GM19351 (cell line): ENCODE data around the gene ABL1.
"Not testable (repeated sequence)": the region's sequence is repeated elsewhere in the genome, so short reads cannot be mapped to it uniquely, and the experiment has no call there.

Experiments used
- ATAC-seq: cut with Tn5 transposase; IDR thresholded peaks from one replicate; pipeline ENCODE4 v1.9.1; 2021; ENCODE audit warnings: mild to moderate bottlenecking, moderate library complexity; ENCODE audit not compliant: unreplicated experiment

The ABL1 gene

DNA sequence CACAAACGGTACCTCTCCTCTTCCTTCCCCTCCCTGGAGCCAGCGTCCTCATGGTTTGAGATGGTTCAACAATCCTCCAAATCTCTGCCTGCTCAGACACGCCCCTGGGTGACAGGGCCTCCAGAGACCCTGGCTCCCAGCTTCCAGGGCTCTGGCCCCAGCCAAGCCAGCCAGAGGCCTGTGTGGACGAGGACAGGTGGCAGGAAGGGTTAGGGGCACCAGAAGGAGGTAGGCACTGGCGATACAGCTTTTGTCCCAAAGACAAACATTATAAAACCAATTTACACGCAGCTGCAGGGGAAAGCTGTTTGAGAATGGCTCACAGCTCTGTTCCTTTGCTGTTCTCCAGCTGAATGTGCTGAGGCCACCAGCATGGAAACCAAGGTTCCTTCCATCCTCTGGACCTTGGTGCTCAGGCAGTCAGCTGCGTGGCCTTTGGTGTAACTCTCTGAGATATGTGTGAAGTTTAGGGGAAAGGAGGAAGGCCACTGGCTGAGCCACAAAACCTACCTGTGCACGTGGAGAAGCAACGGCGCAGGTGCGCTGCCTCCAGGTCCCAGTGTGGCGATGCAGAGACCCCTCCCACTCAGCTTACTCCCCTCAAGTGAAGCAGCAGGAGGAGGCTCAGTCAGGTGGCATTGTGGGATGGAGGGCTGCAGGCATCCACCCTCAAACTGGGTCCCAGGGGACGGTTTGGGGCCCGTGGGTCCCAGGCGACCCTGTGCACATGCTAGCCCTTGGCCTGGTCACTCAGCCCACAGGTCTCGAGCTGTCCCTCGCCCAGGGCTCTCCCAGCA is 65.8 kb downstream of the ABL1 start:
- no peak for ATAC-seq

DNA sequence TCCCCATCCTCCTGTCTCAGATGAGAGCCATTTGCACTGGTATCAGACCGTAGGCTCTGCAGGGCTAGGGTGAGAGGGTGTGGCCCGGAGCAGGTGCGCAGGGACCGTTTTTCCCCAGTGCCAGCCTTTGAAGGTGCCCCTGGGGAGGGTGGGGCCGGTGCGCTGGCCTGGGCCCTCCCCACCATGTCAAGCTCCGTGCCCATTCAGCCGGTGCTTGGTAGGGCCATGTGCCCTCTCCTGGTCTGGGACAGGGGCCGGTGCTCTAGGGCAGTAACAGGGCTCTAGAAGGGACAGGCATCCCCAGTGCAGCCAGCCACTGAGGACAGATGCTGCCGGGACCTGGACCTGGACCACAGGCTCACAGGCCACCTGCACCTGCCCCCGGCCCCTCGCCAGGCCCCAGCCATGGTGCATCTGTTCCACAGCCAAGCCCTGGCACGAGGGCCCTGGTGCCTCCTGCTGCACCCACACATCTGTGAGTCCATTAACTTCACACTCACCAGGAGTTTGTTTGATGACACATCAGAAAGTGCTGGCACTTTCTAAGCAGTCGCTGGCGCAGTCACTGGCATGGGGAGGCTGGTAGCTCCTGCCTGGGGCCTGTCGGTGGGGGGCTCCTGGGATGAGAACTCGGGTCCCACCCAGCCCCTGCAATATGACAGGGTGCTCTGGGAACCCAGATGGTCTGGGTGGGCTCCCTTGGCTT is 66.6 kb downstream of the ABL1 start:
- ATAC-seq, result no peak

DNA sequence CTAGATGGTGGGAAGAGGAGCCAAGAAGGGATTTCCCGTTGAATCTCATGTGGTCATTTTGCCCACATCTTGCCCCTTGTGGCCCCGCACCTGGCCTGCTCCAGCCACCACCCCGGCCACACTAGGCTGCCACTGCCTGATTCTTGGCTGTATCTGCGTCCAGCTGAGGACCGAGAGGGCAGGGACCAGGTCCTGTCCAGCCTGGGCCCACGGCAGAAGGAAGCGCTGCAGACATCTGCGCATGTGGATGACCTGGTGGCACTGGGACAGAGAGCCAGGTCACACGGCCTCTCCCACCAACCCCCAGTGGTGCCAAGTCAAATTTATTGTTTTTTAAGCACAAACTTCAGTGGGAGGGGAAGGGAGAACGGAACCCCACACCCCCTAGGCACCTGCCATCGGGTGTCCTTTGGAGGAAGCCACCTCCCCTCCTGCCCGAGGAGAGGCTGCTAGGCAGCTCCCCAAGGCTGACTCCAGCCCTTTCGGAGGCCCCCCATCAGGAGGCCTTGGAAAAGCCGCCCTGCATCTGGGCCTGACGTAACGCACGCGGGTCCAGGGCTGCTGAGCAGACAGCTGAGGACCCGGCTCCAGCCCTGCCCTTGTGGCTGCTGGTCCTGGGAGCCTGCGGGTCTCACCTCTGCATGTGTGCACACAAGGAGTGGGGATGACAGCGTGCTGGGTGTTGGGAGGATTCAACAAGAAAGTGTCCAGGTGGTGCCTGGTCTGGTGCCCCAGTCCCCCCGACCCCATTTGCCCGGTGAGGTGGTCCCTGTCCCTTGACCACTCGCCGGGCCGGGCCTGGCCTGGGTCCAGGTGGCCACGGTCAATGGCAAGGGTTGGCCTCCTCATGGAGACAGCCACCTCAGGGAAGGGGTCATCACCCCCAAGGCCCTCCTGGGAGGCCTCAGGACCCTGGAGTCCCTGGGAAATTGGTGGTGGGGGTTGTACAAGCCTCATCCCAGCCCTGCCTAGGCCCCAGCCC is 67.4 kb downstream of the ABL1 start:
- ATAC-seq, result no peak

DNA sequence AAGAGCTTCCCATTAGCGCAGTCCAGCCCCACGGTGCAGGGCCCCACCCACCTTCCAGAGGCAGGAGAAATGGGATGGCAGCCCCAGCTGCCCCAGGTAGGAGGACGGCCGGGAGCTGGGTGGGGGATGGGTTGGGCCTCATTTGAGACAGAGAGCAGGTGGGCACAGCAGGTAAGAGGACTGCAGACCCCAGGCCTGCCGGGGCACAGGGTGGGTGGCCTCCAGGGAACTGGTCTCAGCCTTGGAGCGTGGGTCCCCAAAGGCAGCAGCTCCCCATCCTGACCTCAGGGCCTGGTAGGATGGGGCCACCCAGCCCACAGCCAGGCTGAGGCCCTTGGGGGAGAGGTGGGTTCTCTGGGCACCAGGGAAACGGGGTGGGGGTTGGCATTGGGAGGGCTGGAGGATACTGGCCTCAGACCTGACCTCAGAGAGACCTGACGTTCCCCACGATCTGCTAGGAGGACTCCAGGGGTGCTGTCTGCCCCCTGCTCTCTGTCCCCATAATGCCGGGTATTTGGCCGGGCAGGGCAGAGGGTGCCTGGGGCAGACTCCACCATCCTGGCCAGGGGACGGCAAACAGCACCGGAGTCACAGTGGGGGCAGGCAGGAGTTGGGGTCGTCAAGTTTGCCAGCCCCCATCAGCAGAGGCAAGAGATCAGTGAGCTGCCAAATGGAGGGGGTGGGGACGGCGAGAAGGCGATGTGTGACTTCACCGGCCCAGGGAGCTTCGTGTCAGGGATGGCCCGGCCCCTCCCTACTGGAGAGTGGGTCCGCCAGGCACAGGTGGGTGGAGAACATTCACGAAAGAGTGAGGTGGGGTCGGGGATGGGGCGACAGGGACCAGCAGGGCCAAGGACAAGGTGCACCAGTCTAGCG is 68.4 kb downstream of the ABL1 start:
- no peak for ATAC-seq

DNA sequence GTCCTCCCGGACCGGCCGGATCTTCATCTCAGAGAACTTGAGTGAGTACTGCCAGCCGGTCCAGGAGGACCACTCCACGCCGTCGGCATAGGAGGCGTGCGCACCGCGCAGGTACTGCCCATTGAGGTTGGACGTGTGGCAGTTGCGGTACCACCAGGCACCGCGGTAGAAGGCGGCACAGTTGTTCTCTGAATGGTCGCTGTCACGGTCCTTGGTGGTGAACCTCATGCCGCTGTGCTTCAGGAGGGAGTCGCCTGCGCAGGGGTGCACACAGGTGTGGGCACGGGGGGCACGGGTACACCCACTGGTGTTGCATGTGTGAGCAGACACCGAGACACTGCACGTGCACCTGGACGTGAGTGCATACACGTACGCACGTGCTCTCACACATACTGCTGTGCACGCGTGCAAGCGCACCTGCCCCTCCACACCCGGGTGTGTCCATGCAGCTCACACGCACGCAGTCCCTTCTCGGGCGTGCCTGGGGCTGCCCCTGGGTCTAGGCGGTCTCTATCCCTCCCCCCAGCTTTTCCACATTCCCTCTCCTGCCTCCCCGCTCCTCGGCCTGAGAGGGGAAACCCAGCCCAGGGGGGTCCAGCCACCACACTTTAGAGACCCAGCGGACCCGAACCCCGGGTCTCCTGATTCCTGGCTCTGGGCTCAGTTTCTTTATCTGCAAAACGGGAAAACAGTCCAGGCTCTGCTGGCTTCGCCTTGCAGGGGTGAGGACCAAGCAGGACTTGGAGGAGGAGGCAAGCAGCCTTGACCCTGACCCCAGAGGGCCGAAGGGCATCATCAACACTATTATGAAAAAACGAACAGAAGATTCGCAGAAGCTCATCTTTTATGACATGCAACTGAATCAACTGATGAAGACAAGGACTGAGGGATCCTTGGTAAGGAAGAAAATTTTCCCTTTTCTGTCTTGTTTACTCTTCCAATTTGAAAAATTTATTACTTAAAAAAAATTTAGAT is 69.3 kb downstream of the ABL1 start:
- ATAC-seq, result no peak

DNA sequence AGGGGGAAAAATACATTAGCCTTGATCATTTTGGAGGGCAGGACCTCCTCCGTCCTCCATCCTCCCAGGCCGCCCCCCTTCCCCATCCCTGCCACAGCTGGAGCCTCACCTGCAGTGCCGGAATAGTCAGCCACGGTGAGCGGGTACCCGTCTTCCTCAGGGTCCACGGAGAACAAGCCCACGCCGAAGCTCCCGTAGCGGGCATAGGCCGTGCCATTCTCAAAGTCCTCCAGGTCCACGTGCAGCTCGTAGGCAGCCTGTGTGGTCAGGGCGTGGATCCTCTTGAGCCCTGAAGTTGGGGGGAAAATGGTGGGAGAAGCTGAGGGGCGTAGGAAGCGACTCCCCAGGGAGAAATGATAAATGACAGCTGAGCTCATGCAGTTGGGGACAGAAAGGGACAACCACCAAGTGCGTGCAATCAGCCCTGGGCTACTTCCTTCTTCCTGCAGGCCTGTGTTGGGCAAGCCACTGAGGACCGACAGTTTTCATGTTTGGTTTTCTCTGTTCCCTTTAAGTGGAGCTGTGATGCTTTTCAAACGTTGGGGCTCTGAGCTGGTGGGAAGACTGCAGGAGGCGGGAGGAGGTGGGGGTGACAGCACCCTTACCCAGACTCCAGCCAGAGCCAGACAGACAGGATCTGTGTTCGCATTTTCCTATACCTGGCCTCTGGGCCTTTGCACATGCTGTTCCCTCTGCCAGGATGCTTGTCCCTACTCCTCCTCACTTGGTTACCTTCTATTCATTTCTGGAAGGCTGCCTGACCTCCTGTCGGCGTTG is 70.3 kb downstream of the ABL1 start:
- ATAC-seq, result no peak

DNA sequence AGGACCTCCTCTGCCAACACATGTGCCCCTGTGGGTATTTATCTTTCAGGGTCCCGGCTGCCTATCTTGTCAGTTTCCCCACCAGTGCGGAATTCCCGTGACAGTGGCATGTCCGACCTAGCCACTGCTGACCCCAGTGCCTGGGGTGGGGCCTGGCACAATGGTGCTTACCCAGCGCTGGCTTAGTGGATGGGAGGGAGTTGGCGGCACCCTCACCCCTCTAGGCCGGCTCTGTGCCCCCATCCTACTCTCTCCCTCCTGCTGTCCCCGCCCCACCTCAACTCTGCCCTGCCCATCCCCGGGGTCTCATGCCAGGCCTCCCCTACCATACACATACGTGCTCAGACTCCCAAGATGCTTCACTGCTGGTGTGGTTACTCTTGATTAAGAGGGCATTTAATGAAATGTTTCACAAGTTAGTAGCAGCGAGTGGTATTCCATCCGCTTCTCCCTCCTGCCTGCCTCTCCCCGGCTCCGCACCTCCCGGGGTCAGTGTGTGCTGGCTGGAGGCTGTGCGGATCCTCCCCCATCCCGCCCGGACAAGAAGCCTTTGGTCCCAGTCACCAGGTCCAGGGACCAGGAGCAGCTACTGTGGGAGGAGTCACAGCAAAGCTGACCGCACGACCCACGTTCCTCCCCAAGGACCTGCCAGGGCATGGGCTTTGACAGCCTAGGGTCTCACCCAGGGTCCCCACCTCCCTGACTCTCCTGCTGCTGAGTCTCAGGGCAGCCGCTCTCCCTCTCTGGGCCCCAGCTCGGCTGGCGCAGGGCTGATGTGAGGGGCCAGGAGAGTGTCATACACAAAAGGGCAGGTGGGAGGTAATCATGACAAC is 71.1 kb downstream of the ABL1 start:
- no peak for ATAC-seq

DNA sequence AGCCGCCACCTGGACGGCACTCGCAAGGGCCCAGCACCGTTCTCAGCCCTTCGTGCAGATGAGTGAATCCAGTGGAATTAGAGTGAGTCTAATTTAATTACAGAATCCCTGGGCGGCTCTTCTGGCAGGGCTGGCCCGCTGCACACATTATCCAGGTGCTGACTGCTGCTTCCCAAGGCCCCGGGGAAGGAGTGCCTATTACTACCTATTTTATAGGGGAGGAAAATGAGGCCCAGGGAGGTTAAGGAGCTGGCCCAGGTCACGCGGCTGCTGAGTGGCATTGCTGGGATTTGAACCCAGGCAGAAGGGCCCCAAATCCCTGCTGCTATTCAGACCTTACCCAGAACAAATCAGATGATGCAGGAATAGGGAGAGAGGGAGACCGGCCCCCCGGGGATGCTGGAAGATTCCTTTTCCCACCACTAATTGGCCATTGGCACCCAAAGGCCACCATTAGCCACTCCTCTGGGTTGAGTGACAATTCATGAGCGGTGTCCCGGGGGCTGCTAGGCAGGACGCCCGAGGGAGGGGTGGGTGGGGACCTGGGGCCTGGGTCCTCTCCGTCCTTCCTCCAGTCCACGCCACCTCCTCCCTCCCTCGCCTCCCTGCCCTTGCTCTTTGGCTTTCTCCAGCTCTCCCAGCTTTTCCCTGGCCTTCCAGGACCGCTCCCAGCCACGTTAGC is 71.8 kb downstream of the ABL1 start:
- ATAC-seq, result no peak

DNA sequence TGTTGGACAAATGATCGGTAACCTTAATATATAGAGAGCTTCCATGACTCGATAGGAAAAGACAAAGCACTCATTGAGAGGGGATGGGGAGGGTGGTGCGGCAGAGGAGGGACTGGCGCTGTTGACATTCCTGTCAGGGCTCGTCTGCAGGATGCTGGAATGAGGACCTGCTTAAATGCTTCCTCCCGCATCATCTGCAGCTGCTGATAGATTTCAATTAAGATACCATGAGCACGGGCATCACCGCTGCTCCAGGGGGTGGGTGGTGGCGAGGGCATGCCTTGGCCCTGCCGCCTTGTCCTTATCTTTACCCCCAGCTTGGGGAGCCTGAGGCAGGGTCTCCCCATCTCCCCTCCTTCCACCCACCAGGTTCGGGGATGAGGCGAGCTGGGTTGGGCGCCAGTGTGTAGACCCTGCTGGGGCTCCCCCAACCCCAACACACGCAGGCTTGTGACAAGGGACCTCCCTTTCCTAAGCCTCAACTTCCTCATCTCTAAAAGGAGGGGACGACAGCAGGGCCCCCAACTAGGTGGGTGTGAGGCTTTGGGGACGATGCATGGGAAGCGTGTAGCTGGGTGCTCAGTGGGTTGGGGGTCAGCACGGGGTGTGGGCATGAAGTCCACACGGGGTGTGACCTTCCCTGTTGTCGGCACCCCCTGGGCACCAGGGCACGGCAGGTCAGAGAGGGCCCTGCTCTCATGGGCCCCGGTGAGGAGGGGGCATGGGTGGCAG is 73.3 kb downstream of the ABL1 start:
- ATAC-seq, result no peak

DNA sequence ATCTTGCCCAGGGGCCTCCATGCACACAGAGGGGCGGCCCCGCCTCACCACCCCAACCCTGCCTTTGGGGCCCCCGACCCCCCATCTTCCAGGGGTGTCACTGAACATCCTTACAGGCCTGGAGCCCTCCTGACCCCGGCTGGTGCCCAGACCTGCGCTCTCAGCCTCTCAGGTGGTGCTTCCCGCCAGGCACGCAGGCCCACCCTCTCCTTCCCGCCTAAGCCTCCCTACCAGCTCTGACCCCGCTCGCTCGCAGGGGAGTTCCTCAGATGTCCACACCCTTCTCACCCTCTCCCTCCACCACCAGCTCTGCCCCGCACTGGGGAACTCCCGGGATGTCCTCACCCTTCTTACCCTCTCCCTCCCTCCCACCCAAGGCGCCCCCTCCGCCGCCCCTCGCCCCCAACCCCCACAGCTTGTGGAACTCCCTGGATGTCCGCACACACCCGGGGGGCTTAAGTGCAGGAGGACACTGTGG is 73.9 kb downstream of the ABL1 start:
- no peak for ATAC-seq

DNA sequence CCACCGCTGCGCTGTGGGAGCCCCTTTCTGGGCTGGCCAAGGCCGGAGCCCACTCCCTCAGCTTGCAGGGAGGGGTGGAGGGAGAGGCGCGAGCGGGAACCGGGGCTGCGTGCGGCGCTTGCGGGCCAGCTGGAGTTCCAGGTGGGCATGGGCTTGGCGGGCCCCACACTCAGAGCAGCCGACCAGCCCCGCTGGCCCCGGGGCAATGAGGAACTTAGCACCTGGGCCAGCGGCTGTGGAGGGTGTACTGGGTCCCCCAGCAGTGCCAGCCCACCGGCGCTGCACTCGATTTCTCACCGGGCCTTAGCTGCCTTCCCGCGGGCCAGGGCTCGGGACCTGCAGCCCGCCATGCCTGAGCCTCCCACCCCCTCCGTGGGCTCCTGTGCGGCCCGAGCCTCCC is 75.0 kb downstream of the ABL1 start:
- not testable (repeated sequence) for ATAC-seq

DNA sequence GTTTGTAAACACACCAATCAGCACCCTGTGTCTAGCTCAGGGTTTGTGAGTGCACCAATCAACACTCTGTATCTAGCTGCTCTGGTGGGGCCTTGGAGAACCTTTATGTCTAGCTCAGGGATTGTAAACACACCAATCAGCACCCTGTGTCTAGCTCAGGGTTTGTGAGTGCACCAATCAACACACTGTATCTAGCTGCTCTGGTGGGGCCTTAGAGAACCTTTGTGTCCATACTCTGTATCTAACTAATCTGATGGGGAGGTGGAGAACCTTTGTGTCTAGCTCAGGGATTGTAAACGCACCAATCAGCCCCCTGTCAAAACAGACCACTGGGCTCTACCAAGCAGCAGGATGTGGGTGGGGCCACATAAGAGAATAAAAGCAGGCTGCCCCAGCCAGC is 75.6 kb downstream of the ABL1 start:
- not testable (repeated sequence) for ATAC-seq

DNA sequence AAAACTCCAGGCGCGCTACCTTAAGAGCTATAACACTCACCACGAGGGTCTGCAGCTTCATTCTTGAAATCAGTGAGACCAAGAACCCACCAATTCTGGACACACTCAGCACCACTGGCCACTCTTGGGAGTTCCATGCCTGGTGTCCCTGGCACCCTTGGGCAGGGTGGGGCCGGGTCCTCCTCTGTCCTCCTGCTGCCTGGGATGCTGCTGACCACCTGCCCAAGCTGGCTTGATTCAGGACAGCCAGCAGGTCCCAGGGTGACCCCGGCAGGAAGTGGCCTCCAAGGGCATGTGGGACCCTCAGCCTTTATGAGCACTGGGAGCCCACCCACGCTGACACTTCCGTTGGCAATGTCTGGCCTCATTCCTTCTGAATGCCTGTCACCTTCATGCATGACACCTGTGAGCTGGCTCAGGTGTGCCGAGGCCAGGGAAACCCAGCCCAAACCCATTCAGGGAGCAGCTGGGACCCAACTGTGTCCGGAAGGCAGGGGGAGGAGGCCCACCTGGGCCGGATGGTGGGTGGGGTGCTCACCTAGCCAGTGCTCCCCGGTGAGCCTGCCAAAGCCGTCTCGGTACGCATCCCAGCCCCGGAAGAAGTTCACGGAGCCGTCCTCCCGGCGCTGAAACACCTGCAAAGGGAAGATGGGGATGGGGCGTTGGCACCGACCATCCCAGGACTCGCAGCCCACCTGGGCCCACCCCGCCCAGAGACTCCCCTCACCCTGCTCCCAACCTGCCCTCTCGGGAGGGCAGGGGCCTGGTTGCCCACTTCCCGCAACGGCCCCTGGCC is 76.4 kb downstream of the ABL1 start:
- ATAC-seq, result no peak

DNA sequence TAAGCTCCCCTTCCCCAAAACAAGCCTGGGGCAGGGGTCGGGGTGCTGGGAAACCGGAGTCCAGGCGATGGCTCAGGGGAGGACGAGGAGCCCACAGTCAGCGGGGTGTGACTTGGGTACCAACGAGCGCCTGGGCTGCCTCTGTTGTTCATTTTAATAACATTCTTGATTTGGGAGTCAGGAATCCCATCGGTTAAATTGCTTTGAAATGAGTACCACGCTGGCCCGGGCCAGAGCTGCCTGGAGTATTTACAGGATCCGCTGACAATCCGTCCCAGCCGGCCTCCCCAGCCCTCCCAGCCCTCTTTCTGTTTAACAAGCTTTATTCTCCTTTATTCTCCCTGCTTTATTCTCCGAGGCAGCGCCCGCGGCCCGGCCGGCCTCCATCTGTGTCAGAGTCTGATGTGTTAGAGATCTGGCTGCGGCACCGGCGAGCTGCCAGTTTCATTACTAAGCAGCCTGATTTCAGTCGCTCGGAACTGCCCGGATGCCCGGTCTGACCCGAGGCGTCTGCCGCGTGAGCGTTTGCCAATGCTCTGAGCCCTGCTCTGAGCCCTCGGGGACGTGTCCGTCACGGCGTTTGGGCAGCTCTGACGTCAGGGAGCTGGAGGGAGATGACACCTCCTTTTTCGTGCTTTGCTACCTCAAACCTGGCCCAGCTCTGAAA is 78.0 kb downstream of the ABL1 start:
- no peak for ATAC-seq
